ENCODE results near the gene LRP6. TPM values are rescaled to one million over a fixed set of nuclear protein-coding genes. Genes with fewer than 3 reads are reported as not detected.

Gene LRP6
- total RNA-seq, 1 donor from 2014 or later = 40.9 TPM

- Histone ChIP-seq H3K79me2 (ENCODE audit: insufficient read depth, low read length) (no peaks in the 10 kb centered on the region), H3K27ac (ENCODE audit: low read depth, low read length) (no peak overlapping the region), H3K9me3 (ENCODE audit: insufficient read depth, low read depth, low read length) (no peaks in the 10 kb centered on the region), H3K36me3 (ENCODE audit: insufficient read depth, low read length) (no peaks in the 10 kb centered on the region), H2AFZ (ENCODE audit: low read depth, low read length) (no peak overlapping the region), H3K9ac (ENCODE audit: low read length) (no peak overlapping the region), H3K4me1 (ENCODE audit: insufficient read depth, low read length) (no peaks in the 10 kb centered on the region), H3K4me3 (ENCODE audit: insufficient read depth, low read depth, low read length) (no peak overlapping the region), H3K27me3 (ENCODE audit: insufficient read depth, low read length) (peaks cover 10% of the 10 kb centered on the region), H4K20me1 (ENCODE audit: insufficient read depth, low read length) (no peaks in the 10 kb centered on the region), H3K4me2 (ENCODE audit: low read length) (no peak overlapping the region)
- no peak for FAIRE-seq
- Mint-ChIP-seq H3K9me3 (ENCODE audit: unreplicated experiment) (no peaks in the 10 kb centered on the region), H3K27me3 (ENCODE audit: low read depth, unreplicated experiment) (peaks cover 8% of the 10 kb centered on the region), H3K36me3 (ENCODE audit: low read depth, unreplicated experiment) (no peaks in the 10 kb centered on the region), H3K4me3 (ENCODE audit: unreplicated experiment) (no peak overlapping the region), H3K27ac (ENCODE audit: unreplicated experiment) (no peak overlapping the region), H3K4me1 (ENCODE audit: low read depth, unreplicated experiment) (peaks cover 8% of the 10 kb centered on the region)
- TF ChIP-seq EZH2 (IDR thresholded peaks at IDR 0.05; ENCODE audit: insufficient read depth, low read length) = no peak
- TF ChIP-seq, protein P1, sequence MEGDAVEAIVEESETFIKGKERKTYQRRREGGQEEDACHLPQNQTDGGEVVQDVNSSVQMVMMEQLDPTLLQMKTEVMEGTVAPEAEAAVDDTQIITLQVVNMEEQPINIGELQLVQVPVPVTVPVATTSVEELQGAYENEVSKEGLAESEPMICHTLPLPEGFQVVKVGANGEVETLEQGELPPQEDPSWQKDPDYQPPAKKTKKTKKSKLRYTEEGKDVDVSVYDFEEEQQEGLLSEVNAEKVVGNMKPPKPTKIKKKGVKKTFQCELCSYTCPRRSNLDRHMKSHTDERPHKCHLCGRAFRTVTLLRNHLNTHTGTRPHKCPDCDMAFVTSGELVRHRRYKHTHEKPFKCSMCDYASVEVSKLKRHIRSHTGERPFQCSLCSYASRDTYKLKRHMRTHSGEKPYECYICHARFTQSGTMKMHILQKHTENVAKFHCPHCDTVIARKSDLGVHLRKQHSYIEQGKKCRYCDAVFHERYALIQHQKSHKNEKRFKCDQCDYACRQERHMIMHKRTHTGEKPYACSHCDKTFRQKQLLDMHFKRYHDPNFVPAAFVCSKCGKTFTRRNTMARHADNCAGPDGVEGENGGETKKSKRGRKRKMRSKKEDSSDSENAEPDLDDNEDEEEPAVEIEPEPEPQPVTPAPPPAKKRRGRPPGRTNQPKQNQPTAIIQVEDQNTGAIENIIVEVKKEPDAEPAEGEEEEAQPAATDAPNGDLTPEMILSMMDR (IDR thresholded peaks at IDR 0.05; ENCODE audit: insufficient read depth, low read depth, low read length) = no peak
- no peak for DNase-seq (ENCODE audit: low read depth)
Observed at GRCh38 chr12:12068751-12069150, 198.1 kb downstream of the LRP6 start.

Small RNA genes lying within 50 kb of the gene (microRNA-seq; reads per million reads assigned to microRNA genes)
- gene MIR1244-4 = not detected

Other genes with a start within 250 kb of the LRP6 start
- not detected in 2 replicates for gene BCL2L14, start 196.1 kb downstream of the LRP6 start, total RNA-seq
- gene MANSC1, start 83.2 kb upstream of the LRP6 start, total RNA-seq = 2.5 and 2.9 TPM in 2 replicates
- gene BORCS5, start 90.0 kb upstream of the LRP6 start, total RNA-seq = 8.1 and 10.4 TPM in 2 replicates

Data from astrocyte (in vitro differentiated cells and primary cell).